Glutamatergic neuron (in vitro differentiated cells): Measurements from ENCODE around the gene SLCO2A1. TPM values are rescaled to one million over a fixed set of nuclear protein-coding genes. Genes with fewer than 3 reads are reported as not detected.

ENCODE experiments used
- DNase-seq: peaks from one replicate; pipeline ENCODE4 v3.0.0; 2022
- H3K27ac Mint-ChIP-seq: one replicate; pipeline ENCODE4 v1.8.0; 2020; ENCODE audit warnings: mild to moderate bottlenecking, mixed read lengths, inconsistent platforms; ENCODE audit not compliant: unreplicated experiment
- H3K27me3 Mint-ChIP-seq: one replicate; pipeline ENCODE4 v1.8.0; 2020; ENCODE audit warnings: mild to moderate bottlenecking, moderate library complexity, mixed read lengths, inconsistent platforms; ENCODE audit not compliant: unreplicated experiment
- H3K36me3 Mint-ChIP-seq: one replicate; pipeline ENCODE4 v1.8.0; 2020; ENCODE audit warnings: mild to moderate bottlenecking, mixed read lengths, inconsistent platforms; ENCODE audit not compliant: unreplicated experiment
- H3K4me1 Mint-ChIP-seq: one replicate; pipeline ENCODE4 v1.8.0; 2020; ENCODE audit warnings: mild to moderate bottlenecking, low read depth, mixed read lengths, inconsistent platforms; ENCODE audit not compliant: unreplicated experiment
- H3K4me3 Mint-ChIP-seq: one replicate; pipeline ENCODE4 v1.8.0; 2020; ENCODE audit warnings: mild to moderate bottlenecking, mixed read lengths, inconsistent platforms; ENCODE audit not compliant: unreplicated experiment
- H3K9me3 Mint-ChIP-seq: one replicate; pipeline ENCODE4 v1.8.0; 2020; ENCODE audit warnings: mild to moderate bottlenecking, moderate library complexity, mixed read lengths, inconsistent platforms; ENCODE audit not compliant: unreplicated experiment
- total RNA-seq: library from RNA; stranded (reverse); fragmentation: NEBNext Ultra II Directional; extraction: Animal tissue kit (Norgen Biotek cat#: 25700); gene quantifications from one replicate; pipeline ENCODE4 v1.2.1, GENCODE V29; 2021; ENCODE audit not compliant: unreplicated experiment
- TF ChIP-seq, protein P1 (sequence below): fragments of 200-600 bp; sonication (generic); IDR thresholded peaks from one replicate; pipeline ENCODE4 v1.5.0; 2021; ENCODE audit not compliant: partially characterized antibody, unreplicated experiment

The SLCO2A1 gene
- total RNA-seq, 1 donor from 2014 or later: not detected

DNA sequence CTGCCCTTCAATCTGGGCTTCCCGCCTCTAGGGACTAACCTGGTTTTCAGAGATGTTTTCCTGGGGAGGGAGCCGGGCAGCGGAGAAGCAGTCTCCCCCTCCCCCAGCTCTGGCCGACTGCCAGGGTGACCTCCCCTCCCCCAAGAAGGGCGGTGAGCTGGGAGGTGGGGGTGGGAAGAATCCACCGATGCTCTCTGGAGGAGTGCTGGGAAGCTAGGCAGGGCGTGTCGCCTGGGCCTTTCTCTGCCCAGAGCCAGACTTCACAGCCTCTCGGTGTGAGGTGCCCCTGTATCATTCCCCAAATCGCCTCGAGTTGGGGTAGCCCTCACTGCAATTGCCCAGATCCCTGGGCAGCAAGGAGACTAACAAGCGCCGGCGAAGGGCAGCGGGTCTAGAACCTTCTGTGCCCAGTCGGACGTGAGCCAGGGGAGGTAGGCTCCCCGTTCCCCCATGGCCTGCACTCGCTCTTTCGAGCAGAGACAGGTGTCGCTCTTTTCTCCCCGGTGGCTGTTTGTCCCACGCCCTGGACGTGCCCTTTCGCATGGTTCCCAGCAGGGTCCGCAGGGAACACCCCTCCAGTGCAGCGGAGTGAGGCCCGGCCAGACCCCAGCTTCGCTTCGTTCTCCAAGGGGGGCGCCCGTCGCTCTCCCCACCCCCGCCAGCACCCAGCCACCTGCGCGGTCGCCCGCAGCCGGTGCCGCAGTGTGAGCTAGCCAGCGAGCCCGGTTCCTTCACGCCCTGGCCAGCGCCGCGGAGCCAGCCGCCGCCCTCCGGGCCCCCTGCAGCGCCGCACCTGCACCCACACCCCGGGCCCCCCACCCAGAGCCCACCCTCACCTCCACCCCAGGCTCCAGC is 135.1 kb downstream of the SLCO2A1 start:
- Mint-ChIP-seq H3K27me3 (peaks cover 26% of the 10 kb centered on the region), H3K36me3 (no peaks in the 10 kb centered on the region), H3K4me3 (peak overlapping the region; percentile 86), H3K4me1 (peaks cover 32% of the 10 kb centered on the region), H3K9me3 (peaks cover 28% of the 10 kb centered on the region), H3K27ac (peak overlapping the region; percentile 97)
- peak; percentile 67 for DNase-seq
- TF ChIP-seq, protein P1, sequence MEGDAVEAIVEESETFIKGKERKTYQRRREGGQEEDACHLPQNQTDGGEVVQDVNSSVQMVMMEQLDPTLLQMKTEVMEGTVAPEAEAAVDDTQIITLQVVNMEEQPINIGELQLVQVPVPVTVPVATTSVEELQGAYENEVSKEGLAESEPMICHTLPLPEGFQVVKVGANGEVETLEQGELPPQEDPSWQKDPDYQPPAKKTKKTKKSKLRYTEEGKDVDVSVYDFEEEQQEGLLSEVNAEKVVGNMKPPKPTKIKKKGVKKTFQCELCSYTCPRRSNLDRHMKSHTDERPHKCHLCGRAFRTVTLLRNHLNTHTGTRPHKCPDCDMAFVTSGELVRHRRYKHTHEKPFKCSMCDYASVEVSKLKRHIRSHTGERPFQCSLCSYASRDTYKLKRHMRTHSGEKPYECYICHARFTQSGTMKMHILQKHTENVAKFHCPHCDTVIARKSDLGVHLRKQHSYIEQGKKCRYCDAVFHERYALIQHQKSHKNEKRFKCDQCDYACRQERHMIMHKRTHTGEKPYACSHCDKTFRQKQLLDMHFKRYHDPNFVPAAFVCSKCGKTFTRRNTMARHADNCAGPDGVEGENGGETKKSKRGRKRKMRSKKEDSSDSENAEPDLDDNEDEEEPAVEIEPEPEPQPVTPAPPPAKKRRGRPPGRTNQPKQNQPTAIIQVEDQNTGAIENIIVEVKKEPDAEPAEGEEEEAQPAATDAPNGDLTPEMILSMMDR: no peak

DNA sequence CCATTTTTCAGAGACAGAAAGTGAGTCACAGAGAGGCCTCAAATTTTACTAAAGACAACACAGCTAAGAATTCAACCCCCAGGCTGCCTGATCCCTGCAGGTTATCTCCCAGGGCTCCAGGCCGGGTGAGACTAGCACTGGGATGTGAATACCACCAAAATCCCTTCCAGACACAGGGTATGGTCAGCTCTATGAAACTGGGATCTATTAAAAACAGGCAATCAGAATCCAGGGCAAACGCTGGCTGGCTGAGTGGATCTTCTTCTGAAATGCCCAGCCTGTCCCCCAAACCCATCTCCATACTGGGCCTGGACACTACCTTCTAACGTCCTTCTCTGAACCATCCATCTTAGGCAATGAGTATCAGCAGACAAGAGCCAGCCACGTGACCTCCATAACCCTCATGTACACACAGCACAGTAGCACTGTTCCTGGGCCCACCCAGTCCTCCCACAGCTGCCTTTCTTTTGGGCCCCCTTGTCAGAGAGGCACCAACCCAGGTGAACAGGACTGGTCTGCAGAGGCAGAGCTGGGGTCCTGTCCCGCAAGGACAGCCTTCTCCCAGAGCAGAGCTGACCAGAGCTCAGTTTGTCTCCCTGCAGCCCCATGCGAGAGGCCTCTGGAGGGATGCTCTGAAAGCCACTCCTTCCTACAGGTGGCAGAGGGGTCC is 135.9 kb downstream of the SLCO2A1 start:
- Mint-ChIP-seq H3K4me1 (peaks cover 35% of the 10 kb centered on the region), H3K4me3 (peak overlapping the region; percentile 86), H3K27ac (peak overlapping the region; percentile 97), H3K36me3 (no peaks in the 10 kb centered on the region), H3K9me3 (peaks cover 28% of the 10 kb centered on the region), H3K27me3 (peaks cover 26% of the 10 kb centered on the region)
- TF ChIP-seq, protein P1: no peak
- DNase-seq: no peak

DNA sequence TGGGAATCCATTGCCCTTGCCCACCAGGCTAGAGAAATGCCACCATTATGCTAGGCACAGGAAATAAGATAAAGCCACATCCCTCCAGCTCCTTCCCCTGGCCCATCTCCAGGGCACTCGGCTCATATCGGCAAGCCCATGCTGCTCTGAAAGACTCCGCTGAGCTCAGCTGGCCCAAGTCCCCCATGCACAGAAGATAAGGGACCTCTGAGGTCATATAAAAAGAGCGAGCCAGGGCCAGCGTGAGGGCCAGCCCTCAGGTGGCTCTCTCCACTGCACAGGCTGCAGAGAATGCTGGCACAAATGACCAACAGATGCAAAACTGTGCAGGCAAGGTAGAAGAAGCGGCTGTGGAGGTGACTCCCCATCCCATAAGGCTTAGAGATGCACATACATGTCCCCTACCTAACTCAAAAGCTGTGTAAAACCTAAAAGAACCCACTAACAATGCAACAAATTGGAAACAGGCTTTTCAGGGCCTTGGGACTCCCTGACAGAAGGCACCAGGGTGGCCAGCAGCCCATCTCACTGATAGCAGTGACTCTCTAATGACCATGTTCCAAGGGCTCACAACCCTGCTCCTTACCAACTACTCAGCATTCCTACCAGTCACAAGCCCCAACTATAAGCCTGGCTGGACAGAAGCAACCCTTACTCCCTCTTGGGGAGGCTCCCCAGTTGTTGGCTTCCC is 137.0 kb downstream of the SLCO2A1 start:
- Mint-ChIP-seq H3K9me3 (peaks cover 29% of the 10 kb centered on the region), H3K27ac (peak overlapping the region; percentile 97), H3K36me3 (no peaks in the 10 kb centered on the region), H3K27me3 (peaks cover 26% of the 10 kb centered on the region), H3K4me1 (peaks cover 45% of the 10 kb centered on the region), H3K4me3 (peak overlapping the region; percentile 86)
- TF ChIP-seq, protein P1: no peak
- no peak for DNase-seq

DNA sequence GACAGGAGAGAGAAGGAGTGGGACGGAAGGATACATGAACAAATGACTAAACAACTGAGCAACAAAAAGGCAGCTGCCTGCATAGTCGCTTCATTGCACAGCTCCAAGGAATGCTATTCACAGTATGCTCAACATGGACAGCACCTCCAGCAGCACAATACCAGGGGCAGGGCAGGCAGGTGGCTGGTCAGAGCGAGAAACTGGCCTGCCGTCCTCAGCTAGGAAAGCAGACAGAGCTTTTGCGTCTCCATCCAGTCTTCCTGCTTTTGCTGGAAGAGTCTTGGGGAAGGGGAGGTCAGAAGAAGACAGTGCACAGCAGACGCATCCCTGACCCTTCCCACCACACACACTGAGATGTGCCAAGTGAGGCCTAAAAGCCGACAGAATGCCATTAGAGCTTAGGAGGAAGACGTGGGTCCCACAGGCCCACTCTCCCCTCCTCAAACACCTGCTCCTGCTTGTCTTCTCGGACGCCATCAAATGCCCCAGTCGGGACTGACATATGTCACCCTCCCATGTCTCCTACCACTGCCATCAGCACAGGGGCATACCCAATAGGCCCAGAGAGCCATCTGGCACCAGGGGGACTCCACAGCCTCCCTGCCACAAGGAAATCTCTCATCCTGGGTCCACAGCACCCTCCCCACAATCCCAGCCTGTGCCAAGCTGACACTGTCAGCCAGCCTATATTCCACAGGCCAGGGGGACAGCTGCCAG is 137.9 kb downstream of the SLCO2A1 start:
- H3K4me3 Mint-ChIP-seq: peak overlapping the region; percentile 86
- DNase-seq: peak; percentile 65

More for the DNA sequence above, 137.9 kb downstream of the SLCO2A1 start:
- peaks cover 50% of the 10 kb centered on the region for H3K4me1 Mint-ChIP-seq
- H3K36me3 Mint-ChIP-seq: no peaks in the 10 kb centered on the region
- H3K27me3 Mint-ChIP-seq: peaks cover 26% of the 10 kb centered on the region
- TF ChIP-seq, protein P1: no peak
- peaks cover 26% of the 10 kb centered on the region for H3K9me3 Mint-ChIP-seq
- peak overlapping the region; percentile 97 for H3K27ac Mint-ChIP-seq
